GM12801 (cell line): Measurements from ENCODE around the gene LYST.

Experiments
- CTCF ChIP-seq: IDR thresholded peaks from one replicate; pipeline ENCODE4 v1.5.1; 2011; ENCODE audit warnings: control low read depth; ENCODE audit not compliant: insufficient read length; ENCODE audit errors: extremely low read depth

LYST gene

GRCh38 chr1:235834620-235835019, 32.1 kb downstream of the LYST start:
- no peak for TF ChIP-seq CTCF

- TF ChIP-seq CTCF: no peak
Observed at GRCh38 chr1:235832011-235832410, 34.7 kb downstream of the LYST start.

GRCh38 chr1:235831148-235831547, 35.6 kb downstream of the LYST start:
- no peak for TF ChIP-seq CTCF

- no peak for TF ChIP-seq CTCF
Observed at GRCh38 chr1:235826102-235826854, 40.4 kb downstream of the LYST start.

GRCh38 chr1:235825229-235825628, 41.5 kb downstream of the LYST start:
- TF ChIP-seq CTCF: no peak

- TF ChIP-seq CTCF: no peak
Observed at GRCh38 chr1:235823684-235824083, 43.0 kb downstream of the LYST start.

- TF ChIP-seq CTCF: no peak
Observed at GRCh38 chr1:235822685-235823084, 44.0 kb downstream of the LYST start.
